Vagina (tissue), 2 donors: ENCODE data around the gene NMBR.

Experiments used
- POLR2AphosphoS5 ChIP-seq, 2 donors: sonication (generic); formaldehyde crosslinking; IDR thresholded peaks; one replicate each; pipeline ENCODE4 v1.9.0; 2017; ENCODE audit warnings: antibody characterized with exemption in 2 of 2, mild to moderate bottlenecking in 2 of 2, low read depth in 1 of 2; ENCODE audit not compliant: insufficient read depth in 1 of 2
- TF ChIP-seq, protein P1 (sequence below), 3 experiments: fragments of 450-650 bp in 2 of 3; fragments of 200-600 bp in 1 of 3; sonication (generic) in 1 of 3; IDR thresholded peaks; one replicate each; pipeline ENCODE4 v1.5.1; 2017 to 2019; ENCODE audit warnings: antibody characterized with exemption in 3 of 3, mild to moderate bottlenecking in 2 of 3, moderate library complexity in 2 of 3

DNA sequence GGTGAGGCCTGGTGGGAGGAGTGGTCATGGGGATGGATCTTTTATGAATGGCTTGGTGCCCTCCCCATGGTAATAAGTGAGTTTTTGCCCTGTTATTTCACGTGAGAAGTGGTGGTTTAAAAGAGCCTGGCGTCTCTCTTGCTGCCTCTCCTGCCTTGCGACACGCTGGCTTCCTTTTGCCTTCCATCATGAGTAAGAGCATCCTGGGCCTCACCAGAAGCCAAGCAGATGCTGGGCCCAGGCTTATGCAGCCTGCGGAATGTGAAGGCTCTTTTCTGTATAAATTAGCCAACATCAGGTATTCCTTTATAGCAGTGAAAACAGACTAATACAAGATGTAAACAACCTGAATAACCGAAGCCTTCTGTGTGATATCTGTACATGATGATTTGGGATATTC, 27.8 kb upstream of the NMBR start:
- TF ChIP-seq, protein P1, sequence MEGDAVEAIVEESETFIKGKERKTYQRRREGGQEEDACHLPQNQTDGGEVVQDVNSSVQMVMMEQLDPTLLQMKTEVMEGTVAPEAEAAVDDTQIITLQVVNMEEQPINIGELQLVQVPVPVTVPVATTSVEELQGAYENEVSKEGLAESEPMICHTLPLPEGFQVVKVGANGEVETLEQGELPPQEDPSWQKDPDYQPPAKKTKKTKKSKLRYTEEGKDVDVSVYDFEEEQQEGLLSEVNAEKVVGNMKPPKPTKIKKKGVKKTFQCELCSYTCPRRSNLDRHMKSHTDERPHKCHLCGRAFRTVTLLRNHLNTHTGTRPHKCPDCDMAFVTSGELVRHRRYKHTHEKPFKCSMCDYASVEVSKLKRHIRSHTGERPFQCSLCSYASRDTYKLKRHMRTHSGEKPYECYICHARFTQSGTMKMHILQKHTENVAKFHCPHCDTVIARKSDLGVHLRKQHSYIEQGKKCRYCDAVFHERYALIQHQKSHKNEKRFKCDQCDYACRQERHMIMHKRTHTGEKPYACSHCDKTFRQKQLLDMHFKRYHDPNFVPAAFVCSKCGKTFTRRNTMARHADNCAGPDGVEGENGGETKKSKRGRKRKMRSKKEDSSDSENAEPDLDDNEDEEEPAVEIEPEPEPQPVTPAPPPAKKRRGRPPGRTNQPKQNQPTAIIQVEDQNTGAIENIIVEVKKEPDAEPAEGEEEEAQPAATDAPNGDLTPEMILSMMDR (IDR thresholded peaks at IDR 0.05): no peak
- no peak for TF ChIP-seq POLR2AphosphoS5 (IDR thresholded peaks at IDR 0.05; ENCODE audit: insufficient read depth in 1 of 2, low read depth in 1 of 2)
